ENCODE results near the gene HRK. TPM values are rescaled to one million over a fixed set of nuclear protein-coding genes. Genes with fewer than 3 reads are reported as not detected.

Gene HRK
- total RNA-seq, 1 experiment from 2014 or later, result 2.6 TPM

- Histone ChIP-seq H2AK5ac (ENCODE audit: insufficient read length, low read length) (no peak overlapping the region), H4K8ac (replicated peaks; ENCODE audit: insufficient read length, low read depth, low read length) (no peak overlapping the region), H3K4ac (ENCODE audit: low read depth, low read length) (no peak overlapping the region), H3K79me1 (ENCODE audit: insufficient read depth, low read depth, low read length, poor library complexity, severe bottlenecking) (no peaks in the 10 kb centered on the region), H3K79me2 (ENCODE audit: insufficient read depth, low read length) (no peaks in the 10 kb centered on the region), H3K23me2 (ENCODE audit: insufficient read length, low read depth, low read length, poor library complexity, severe bottlenecking) (no peaks in the 10 kb centered on the region), H2BK5ac (ENCODE audit: insufficient read length, low read length) (no peak overlapping the region), H2BK20ac (ENCODE audit: low read depth, low read length, poor library complexity, severe bottlenecking) (no peak overlapping the region), H4K5ac (ENCODE audit: insufficient read length, low read depth, low read length) (no peak overlapping the region), H2BK120ac (ENCODE audit: low read depth, low read length, poor library complexity, severe bottlenecking) (no peak overlapping the region), H3K18ac (ENCODE audit: insufficient read length, low read depth, low read length) (no peak overlapping the region), H3K9me3 (ENCODE audit: control insufficient read depth, low read depth, low read length) (no peaks in the 10 kb centered on the region), H4K91ac (ENCODE audit: insufficient read length, low read depth, low read length) (no peak overlapping the region), H2AFZ (ENCODE audit: low read length) (no peak overlapping the region), H3K27me3 (ENCODE audit: insufficient read depth, low read length) (no peaks in the 10 kb centered on the region), H2BK12ac (ENCODE audit: insufficient read length, low read depth, low read length) (no peak overlapping the region), H3K27ac (ENCODE audit: insufficient read length, low read depth, low read length) (no peak overlapping the region), H3K4me2 (ENCODE audit: insufficient read depth, insufficient read length, low read length) (no peak overlapping the region), H3K56ac (ENCODE audit: insufficient read length, low read depth, low read length) (no peak overlapping the region), H3K4me1 (ENCODE audit: insufficient read depth, low read length) (no peaks in the 10 kb centered on the region), H3K14ac (ENCODE audit: insufficient read depth, low read length) (no peak overlapping the region), H3K23ac (ENCODE audit: insufficient read length, low read depth, low read length) (no peak overlapping the region), H3K9ac (ENCODE audit: extremely low read depth, insufficient read length, low read length) (no peak overlapping the region), H2BK15ac (ENCODE audit: low read depth, low read length) (no peak overlapping the region), H4K20me1 (ENCODE audit: control insufficient read depth, insufficient read depth, insufficient read length) (no peaks in the 10 kb centered on the region), H3T11ph (ENCODE audit: low read length) (no peak overlapping the region)
- H3K9me3 Mint-ChIP-seq, result no peaks in the 10 kb centered on the region
- WGBS (ENCODE audit: extremely low coverage, insufficient read length, low lambda C conversion rate), result no CpG with 5 or more reads among the region's 3 CpGs
- DNase-seq, result no peak
- H3K4me3 Mint-ChIP-seq, result no peak overlapping the region
- no peaks in the 10 kb centered on the region for H3K27me3 Mint-ChIP-seq (ENCODE audit: low read depth)
- peaks cover 0 to 4% (median 0%) of the 10 kb centered on the region in 3 experiments; a peak in 1 of 7 replicates for H3K36me3 Mint-ChIP-seq (ENCODE audit: insufficient read depth in 1 of 3, low read depth in 3 of 3)
- TF ChIP-seq CTCF (conservative IDR thresholded peaks at IDR 0.05), result no peak
- peaks cover 30 to 34% of the 10 kb centered on the region in 2 experiments for H3K4me1 Mint-ChIP-seq
- H3K27ac Mint-ChIP-seq, result peak overlapping the region in 1 of 3 experiments; percentile 66; a peak in 2 of 7 replicates
Observed at GRCh38 chr12:116920939-116921338, 39.7 kb upstream of the HRK start.
